NT2/D1 (cell line): ENCODE data around the gene OMP.

ENCODE experiments used
- SUZ12 ChIP-seq: IDR thresholded peaks from 2 replicates; pipeline ENCODE4 v1.6.1; 2011; ENCODE audit not compliant: insufficient read length, insufficient read depth; ENCODE audit errors: extremely low read depth
- YY1 ChIP-seq: IDR thresholded peaks from 2 replicates; pipeline ENCODE4 v1.6.1; 2011; ENCODE audit not compliant: insufficient read length, insufficient read depth
- ZNF274 ChIP-seq: IDR thresholded peaks from 2 replicates; pipeline ENCODE4 v1.6.1; 2011; ENCODE audit warnings: mild to moderate bottlenecking, low read depth, low read length

GRCh38 chr11:77069336-77069968 is 33.2 kb upstream of the OMP start:
- no peak for TF ChIP-seq YY1
- TF ChIP-seq SUZ12: no peak
- no peak for TF ChIP-seq ZNF274
